CD4-positive, alpha-beta T cell treated with Interleukin-10 for 1 hour (primary cell): ENCODE results near the gene DNMBP.
"Not testable (repeated sequence)": the region's sequence is repeated elsewhere in the genome, so short reads cannot be mapped to it uniquely, and the experiment has no call there.

Source experiments
- DNase-seq: peaks from one replicate; pipeline ENCODE4 v3.0.0-alpha.2; 2020

The DNMBP gene

DNA sequence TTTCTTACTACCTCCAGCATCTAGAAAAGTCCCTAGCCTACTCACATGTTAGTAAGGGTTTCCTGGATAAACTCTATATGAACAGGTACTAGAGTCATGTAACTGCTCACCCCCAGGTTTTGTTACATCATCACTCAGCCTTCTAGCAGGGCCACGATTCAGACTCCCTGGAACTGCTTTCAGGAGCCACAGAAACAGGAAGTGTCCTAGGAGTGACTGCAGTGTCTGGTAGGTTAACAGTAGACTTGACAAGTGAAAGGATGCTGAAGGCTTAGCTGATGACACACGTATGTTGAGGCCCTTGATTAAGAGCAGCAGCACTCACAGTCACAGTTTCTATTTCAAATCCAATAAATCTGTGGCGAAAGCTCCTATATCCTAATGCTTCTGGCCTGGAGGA, 101.2 kb downstream of the DNMBP start:
- DNase-seq, result no peak

DNA sequence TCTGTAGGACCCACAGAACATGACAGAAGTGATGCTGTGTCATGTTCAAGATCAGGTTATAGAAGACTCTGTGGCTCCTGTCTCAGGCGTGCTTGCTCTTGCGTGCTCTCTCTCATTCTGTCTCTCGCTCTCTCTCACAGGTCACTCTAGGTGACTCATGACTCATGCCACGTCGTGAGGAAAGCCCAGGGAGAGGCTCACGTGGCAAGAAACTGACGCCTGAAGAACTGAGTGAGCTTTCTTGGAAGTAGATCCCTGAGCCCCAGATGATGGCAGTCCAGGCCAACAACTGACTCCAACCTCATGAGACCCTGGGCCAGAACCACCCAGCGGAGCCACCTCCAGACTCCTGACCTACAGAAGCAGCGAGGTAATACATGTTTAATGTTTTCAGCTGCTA, 103.3 kb downstream of the DNMBP start:
- no peak for DNase-seq

DNA sequence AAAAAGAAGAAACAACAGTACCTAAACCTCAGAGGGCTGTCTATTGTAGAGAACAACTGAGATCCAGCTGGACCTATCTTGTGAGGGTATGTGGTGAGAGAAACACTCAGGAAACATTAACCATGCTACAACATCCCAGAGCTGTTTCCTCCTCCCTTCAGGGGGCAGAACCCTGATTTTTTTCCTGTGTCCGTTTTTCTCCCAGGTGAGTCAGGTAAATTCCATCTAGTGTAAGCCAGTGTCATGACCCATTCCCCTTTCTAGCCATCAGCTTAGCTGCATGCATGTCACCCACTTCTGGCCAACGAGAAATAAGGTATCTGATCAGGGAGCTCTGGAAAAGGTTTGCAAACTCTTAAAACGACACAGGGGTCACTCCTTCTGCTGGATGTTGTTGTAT, 103.8 kb downstream of the DNMBP start:
- no peak for DNase-seq

- no peak for DNase-seq
Observed at GRCh38 chr10:99895867-99896266, 113.9 kb downstream of the DNMBP start.

- DNase-seq, result not testable (repeated sequence)
Observed at GRCh38 chr10:99895066-99895465, 114.7 kb downstream of the DNMBP start.

DNA sequence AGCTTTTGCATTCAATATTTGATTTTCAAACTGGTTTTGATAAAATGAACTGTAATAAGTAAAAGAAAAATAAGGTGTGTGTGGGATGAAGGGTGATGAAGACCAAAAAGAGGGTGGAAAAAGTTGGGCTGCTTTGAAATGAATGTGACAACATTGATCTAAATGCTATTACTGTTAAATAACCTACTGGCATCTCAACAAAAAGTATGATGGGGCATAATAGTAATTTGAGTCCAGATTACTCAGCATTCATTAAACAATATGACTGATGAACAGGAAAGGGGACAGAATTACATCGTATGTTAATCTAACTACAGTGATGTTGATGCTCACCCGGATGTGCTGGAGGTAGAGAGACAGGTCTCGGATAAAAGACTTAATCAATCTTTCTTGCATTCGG, 115.1 kb downstream of the DNMBP start:
- no peak for DNase-seq

DNA sequence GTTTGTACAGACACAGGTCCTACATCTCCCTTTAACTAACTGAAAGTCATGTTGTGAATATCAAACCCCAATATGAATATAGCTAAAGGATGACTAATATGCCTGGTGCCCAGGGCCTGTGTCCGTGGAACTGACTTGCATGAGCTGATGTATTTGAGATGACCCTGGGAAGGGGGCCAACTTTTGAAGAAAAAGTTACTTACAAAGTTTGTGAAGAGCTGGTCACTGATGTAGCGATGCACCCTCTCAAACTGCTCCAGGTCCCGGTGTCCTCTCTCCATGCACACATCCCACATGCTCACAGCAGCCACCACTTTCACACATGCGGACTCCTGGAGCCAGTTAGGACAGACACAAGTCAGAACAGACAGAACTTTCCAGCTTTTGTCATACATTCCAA, 121.1 kb downstream of the DNMBP start:
- no peak for DNase-seq

DNA sequence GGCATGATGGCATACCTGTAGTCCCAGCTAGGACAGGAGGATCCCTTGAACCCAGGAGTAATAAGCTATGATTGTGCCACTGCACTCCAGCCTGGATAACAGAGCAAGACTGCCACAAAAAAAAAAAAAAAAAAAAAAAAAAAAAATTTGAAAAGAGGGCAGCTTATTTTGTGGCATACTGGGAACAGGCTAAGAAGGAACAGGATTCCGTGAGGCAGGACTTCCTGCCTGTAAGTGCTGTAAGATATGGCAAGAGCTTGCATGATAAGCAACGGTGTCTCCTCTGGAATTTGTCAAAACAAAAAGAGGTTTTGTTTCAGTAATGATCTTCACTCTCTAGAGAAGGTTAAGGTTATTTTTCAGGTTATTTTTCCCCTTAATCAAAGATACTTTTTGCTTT, 126.2 kb downstream of the DNMBP start:
- no peak for DNase-seq

DNA sequence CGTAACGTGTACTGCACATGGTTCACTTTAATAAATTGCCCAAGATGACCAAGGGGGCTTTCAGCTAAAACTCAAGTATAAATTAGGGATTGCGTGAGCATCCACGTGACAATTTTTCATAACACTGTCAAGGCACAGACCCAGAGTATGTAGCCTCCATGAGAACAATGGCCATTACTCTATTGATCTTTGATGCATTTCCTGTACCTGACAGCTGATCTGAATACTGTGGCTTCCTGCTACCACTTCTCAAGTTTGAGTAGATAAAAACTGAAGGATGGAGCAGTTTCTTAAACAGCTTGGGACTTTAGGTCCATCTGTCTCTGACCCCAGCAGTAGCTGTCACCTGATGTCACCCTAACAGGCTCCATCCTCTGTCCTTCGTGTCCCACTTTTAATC, 128.4 kb downstream of the DNMBP start:
- DNase-seq, result no peak

DNA sequence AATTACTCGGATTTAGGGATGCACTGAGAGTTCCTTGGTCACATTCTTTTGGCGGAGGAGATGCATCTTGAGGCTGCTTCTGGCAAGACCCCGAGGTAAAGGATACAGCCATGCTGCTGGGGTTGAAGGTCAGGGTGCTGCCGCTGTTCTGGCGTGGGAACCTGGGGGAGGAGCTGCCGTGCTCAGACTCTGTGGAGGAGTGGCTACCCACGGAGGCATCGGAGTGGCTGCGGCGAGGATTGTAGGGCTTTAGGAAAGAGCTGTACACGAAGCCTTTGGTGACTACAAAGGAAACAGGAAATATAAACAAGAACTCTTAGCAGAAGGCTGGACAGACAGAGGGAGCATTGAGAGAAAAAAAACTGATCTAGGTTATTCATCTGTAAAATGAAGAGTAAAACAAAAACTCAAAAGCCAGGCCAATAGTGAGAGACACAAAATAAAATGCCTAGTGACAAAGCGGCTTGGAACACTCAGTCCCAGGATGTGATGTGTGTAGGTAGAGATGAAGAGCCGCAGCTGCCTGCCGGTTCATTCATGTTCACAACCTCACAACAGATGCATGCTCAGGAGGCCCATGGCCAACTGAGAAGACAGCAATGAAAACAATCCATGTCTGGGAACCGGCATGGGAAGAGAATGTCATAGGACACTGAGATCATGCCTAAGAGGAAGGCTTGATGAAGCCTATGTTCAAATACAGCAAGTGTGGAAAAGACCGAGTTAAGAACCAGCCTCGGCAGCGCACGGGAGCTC, 129.5 kb downstream of the DNMBP start:
- DNase-seq, result no peak

DNA sequence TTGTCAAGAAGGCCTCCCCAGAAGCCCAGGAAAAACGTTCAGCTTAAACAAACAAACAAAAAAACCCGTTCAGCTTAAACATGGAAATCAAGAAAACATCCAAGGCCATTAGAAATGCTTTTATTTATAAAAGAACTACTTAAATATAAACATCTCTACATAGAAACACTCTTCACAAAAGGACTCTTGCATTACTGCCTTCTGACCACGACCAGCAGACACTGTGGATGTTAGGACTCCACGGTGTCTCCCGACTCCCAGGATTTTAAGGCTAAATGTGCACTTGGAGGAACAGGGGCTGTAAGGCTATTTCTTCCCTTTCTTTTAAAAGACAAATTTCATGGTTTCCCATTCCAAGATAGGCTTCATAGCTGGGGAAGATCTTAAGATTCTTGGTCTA, 134.3 kb downstream of the DNMBP start:
- DNase-seq, result no peak

DNA sequence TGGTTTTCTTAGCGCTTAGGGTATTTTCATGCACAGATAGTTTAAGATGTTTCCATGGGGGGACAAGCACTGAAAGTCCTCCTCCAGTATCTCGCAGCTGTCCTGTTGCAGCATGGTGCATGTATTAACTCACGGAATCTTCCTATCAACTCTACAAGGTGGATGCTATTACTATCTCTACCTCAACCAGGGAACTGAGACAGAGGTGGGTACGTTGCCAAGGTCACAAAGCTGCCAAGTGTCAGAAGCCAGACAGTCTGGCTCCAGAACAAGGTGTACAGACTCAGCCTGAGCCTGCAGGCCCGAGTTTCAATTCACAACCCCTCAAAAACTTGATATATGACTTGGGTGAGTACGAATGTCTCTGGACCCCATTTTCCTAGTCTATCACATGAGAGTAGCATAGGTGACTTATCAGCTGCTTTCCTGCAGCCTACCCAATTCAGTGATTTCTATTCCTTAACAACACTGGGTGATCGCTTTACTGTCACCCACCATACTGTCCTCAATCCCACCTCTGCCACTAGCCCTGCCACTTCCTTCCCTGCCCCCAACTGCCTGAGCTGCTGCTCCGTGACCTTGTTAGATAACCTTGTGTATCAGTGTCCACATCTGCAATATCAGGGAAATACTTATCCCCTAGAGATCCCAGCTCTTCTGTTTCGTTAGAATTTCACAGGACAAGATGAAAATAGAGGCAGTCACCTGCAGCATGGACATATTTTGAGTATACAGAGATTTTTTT, 135.2 kb downstream of the DNMBP start:
- no peak for DNase-seq

- no peak for DNase-seq
Observed at GRCh38 chr10:99873846-99874245, 135.9 kb downstream of the DNMBP start.

- DNase-seq, result no peak
Observed at GRCh38 chr10:99872367-99873162, 137.2 kb downstream of the DNMBP start.

DNA sequence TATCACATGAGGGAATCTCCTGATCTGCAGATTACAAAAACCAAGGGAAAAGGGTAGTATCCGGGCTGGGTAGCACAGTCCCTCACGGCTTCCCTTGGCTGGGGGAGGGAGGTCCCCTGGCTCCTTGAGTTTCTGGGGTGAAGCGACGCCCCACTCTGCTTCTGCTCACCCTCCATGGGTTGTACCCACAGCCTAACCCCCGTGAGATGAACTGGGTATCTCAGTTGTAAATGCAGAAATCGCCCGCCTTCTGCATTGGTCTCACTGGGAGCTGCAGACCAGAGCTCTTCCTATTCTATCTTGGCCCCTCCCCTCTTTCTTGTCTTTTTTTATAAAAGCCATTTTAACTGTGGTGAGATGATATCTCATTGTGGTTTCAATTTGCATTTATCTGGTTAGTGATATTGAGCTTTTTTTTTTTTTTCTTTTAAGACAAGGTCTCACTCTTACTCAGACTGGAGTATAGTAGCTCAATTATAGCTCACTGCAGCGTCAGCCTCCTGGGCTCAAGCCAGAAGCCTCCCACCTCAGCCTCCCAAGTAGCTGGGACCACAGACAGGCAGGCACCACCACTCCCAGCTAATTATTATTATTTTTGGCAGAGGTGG, 139.5 kb downstream of the DNMBP start:
- DNase-seq, result peak; percentile 61

DNA sequence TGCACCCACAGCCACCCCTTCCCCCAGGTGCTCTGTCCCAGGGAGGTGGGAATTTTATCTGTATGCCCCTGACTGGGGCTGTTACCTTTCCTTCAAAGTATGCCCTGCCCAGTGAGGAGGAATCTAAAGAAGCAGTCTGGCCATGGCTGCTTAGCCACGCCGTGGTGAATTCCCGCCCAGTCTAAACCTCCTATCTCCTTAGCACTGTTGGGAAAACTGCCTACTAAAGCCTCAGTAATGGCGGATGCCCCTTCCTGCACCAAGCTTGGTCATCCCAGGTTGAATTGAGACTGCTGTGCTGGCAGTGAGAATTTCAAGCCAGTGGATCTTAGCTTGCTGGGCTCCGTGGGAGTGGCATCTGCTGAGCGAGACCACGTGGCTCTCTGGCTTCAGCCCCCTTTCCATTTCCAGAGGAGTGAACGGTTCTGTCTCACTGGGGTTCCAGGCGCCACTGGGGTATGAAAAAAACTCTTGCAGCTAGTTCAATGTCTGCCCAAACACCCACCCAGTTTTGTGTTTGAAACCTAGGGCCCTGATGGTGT, 140.1 kb downstream of the DNMBP start:
- no peak for DNase-seq

GRCh38 chr10:99867250-99867649, 142.5 kb downstream of the DNMBP start:
- not testable (repeated sequence) for DNase-seq

DNA sequence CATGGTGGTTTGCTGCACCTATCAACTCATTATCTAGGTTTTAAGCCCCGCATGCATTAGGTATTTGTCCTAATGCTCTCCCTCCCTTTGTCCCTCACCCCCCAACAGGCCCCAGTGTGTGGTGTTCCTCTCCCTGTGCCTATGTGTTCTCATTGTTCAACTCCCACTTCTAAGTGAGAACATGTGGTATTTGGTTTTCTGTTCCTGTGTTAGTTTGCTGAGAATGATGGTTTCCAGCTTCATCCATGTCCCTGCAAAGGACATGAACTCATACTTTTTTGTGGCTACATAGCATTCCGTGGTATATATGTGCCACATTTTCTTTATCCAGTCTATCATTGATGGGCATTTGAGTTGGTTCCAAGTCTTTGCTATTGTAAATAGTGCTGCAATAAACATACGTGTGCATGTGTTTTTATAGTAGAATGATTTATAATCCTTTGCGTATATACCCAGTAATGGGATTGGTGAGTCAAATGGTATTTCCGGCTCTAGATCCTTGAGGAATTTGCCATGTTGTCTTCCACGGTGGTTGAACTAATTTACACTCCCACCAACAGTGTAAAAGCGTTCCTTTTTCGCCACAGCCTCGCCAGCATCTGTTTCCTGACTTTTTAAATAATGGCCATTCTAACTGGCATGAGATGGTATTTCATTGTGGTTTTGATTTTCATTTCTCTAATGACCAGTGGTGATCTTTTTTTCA, 146.1 kb downstream of the DNMBP start:
- DNase-seq, result not testable (repeated sequence)

DNA sequence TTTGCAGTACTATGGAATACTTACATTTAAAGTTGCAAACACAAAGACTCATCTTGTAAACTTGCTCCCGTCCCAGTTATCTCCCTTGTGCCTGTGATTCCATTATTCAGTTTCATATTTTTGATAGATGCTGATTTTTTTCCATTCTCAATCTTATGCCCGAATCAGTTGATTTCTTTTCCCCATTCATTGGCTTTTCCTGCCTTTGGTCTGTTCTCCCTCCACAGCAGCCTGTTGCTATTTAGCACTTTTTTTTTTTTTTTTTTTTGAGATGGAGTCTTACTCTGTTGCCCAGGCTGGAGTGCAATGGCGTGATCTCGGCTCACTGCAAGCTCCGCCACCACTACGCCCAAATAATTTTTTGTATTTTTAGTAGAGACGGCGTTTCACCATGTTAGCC, 149.3 kb downstream of the DNMBP start:
- DNase-seq, result no peak

- DNase-seq, result no peak
Observed at GRCh38 chr10:99859585-99859984, 150.2 kb downstream of the DNMBP start.

GRCh38 chr10:99858849-99859248, 150.9 kb downstream of the DNMBP start:
- no peak for DNase-seq

DNA sequence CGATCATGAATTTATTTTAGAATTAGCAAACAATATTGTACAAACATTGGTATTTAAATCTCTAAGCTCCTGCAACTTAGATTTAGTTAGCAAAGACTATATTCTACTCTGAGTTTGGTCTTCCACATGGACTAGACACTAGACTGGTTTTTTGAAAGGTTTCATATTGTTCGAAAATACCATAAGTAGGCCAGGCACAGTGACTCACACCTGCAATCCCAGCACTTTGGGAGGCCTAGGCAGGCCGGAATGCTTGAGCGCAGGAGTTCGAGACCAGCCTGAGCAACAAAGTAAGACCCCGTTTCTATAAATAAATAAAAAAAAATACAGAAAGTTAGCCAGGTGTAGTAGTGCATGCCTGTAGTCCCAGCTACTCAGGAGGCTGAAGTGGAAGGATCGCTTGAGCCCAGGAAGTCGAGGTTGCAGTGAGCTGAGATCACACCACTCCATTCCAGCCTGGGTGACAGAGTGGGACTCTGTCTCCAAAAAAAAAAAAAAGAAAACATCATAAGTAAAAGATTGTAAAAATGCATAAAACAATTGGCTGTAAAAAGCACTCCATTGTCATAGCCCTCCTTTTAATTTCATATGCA, 154.2 kb downstream of the DNMBP start:
- no peak for DNase-seq
